Loucy (cell line): Measurements from ENCODE around the gene CAPN9.

Experiments
- CTCF ChIP-seq: fragments of 200-600 bp; sonication (generic); conservative IDR thresholded peaks from 2 replicates; pipeline ENCODE4 v1.5.1; 2014; ENCODE audit warnings: mild to moderate bottlenecking, antibody characterized with exemption, low read length
- EZH2phosphoT487 ChIP-seq: fragments of 200-600 bp; IDR thresholded peaks from 2 replicates; pipeline ENCODE4 v1.6.1; 2018; ENCODE audit warnings: antibody characterized with exemption, mild to moderate bottlenecking, moderate library complexity, borderline replicate concordance

DNA sequence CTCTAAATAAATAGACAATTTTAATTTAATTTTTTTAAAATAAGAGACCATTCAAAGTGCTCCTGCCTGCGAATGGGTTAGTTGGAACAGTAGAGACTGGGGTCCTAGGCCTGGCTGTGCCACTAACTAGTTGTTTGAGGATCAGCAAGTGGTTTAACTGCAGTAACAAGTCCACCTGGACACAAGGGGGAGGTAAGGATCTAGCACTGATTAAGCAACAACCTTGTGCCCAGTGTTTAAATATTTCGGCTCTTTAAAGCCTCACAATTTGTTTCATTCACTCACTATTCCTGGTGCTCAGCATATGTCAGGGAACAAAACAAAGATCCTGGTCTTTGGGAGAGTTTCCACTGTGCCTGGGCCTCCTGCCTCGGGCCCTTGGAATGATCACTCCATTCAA lies 31.7 kb upstream of the CAPN9 start:
- TF ChIP-seq CTCF (no peak), EZH2phosphoT487 (no peak)
